ENCODE measurements around the gene GRK5. TPM values are rescaled to one million over a fixed set of nuclear protein-coding genes. Genes with fewer than 3 reads are reported as not detected.

Gene GRK5
- total RNA-seq, 1 donor from 2014 or later = 4.3 TPM

- Histone ChIP-seq H3K4me1 (no peaks in the 10 kb centered on the region), H3K79me2 (ENCODE audit: low read depth) (no peaks in the 10 kb centered on the region), H3K9ac (no peak overlapping the region), H3K4me2 (no peak overlapping the region), H3K27me3 (no peaks in the 10 kb centered on the region), H3K27ac (no peak overlapping the region), H2AFZ (replicated peaks) (no peak overlapping the region), H3F3A (ENCODE audit: low read depth) (no peaks in the 10 kb centered on the region), H4K20me1 (ENCODE audit: low read depth) (no peaks in the 10 kb centered on the region), H3K9me3 (ENCODE audit: low read depth) (no peaks in the 10 kb centered on the region), H3K4me3 (no peak overlapping the region), H3K36me3 (no peaks in the 10 kb centered on the region)
- no peaks in the 10 kb centered on the region for H3K9me3 Mint-ChIP-seq
- peaks cover 13% of the 10 kb centered on the region for H3K27me3 Mint-ChIP-seq (ENCODE audit: insufficient read depth, low read depth)
- no peaks in the 10 kb centered on the region for H3K4me1 Mint-ChIP-seq
- TF ChIP-seq EZH2 (IDR thresholded peaks at IDR 0.05) (no peak), EZH2phosphoT487 (IDR thresholded peaks at IDR 0.05) (no peak), CTCF (IDR thresholded peaks at IDR 0.05) (no peak)
- H3K27ac Mint-ChIP-seq = no peak overlapping the region
- H3K4me3 Mint-ChIP-seq = no peak overlapping the region
- H3K36me3 Mint-ChIP-seq = peaks cover 2% of the 10 kb centered on the region
- DNase-seq (ENCODE audit: low spot score) = no peak
Measured at GRCh38 chr10:119398996-119399395, 191.6 kb downstream of the GRK5 start.

- H3K4me1 Mint-ChIP-seq = peaks cover 5% of the 10 kb centered on the region
- no peaks in the 10 kb centered on the region for H3K9me3 ChIP-seq (ENCODE audit: low read depth)
- H3K9ac ChIP-seq = no peak overlapping the region
- no peaks in the 10 kb centered on the region for H3K27me3 ChIP-seq
- H3F3A ChIP-seq (ENCODE audit: low read depth) = no peaks in the 10 kb centered on the region
- no peaks in the 10 kb centered on the region for H3K79me2 ChIP-seq (ENCODE audit: low read depth)
- H3K27me3 Mint-ChIP-seq (ENCODE audit: insufficient read depth, low read depth) = peaks cover 13% of the 10 kb centered on the region
- no peak overlapping the region for H2AFZ ChIP-seq (replicated peaks)
- H3K4me2 ChIP-seq = no peak overlapping the region
- no peak overlapping the region for H3K4me3 Mint-ChIP-seq
- peaks cover 2% of the 10 kb centered on the region for H3K36me3 Mint-ChIP-seq
- no peaks in the 10 kb centered on the region for H4K20me1 ChIP-seq (ENCODE audit: low read depth)
- no peak for DNase-seq (ENCODE audit: low spot score)
- H3K9me3 Mint-ChIP-seq = no peaks in the 10 kb centered on the region
- no peak for TF ChIP-seq EZH2phosphoT487 (IDR thresholded peaks at IDR 0.05)
- no peak for TF ChIP-seq EZH2 (IDR thresholded peaks at IDR 0.05)
- no peak for TF ChIP-seq CTCF (IDR thresholded peaks at IDR 0.05)
- H3K36me3 ChIP-seq = no peaks in the 10 kb centered on the region
- no peak overlapping the region for H3K4me3 ChIP-seq
- H3K27ac Mint-ChIP-seq = no peak overlapping the region
- H3K27ac ChIP-seq = no peak overlapping the region
- peaks cover 1% of the 10 kb centered on the region for H3K4me1 ChIP-seq
Measured at GRCh38 chr10:119399466-119399865, 192.1 kb downstream of the GRK5 start.

- DNase-seq (ENCODE audit: low spot score) = no peak
- Histone ChIP-seq H3K4me2 (no peak overlapping the region), H3K79me2 (ENCODE audit: low read depth) (no peaks in the 10 kb centered on the region), H3K4me1 (peaks cover 20% of the 10 kb centered on the region), H4K20me1 (ENCODE audit: low read depth) (no peaks in the 10 kb centered on the region), H3F3A (ENCODE audit: low read depth) (peaks cover 9% of the 10 kb centered on the region), H3K9me3 (ENCODE audit: low read depth) (no peaks in the 10 kb centered on the region), H3K4me3 (no peak overlapping the region), H2AFZ (replicated peaks) (no peak overlapping the region), H3K36me3 (no peaks in the 10 kb centered on the region), H3K27ac (no peak overlapping the region), H3K9ac (no peak overlapping the region), H3K27me3 (no peaks in the 10 kb centered on the region)
- H3K4me3 Mint-ChIP-seq = no peak overlapping the region
- H3K9me3 Mint-ChIP-seq = no peaks in the 10 kb centered on the region
- H3K36me3 Mint-ChIP-seq = peaks cover 2% of the 10 kb centered on the region
- peaks cover 13% of the 10 kb centered on the region for H3K27me3 Mint-ChIP-seq (ENCODE audit: insufficient read depth, low read depth)
- H3K4me1 Mint-ChIP-seq = peaks cover 25% of the 10 kb centered on the region
- TF ChIP-seq EZH2 (IDR thresholded peaks at IDR 0.05) = no peak
- TF ChIP-seq EZH2phosphoT487 (IDR thresholded peaks at IDR 0.05) = no peak
- no peak for TF ChIP-seq CTCF (IDR thresholded peaks at IDR 0.05)
- no peak overlapping the region for H3K27ac Mint-ChIP-seq
Measured at GRCh38 chr10:119401671-119402395, 194.5 kb downstream of the GRK5 start.
